Measurements from ENCODE around the gene GNAS-AS1. TPM values are rescaled to one million over a fixed set of nuclear protein-coding genes. Genes with fewer than 3 reads are reported as not detected.

GNAS-AS1 gene
- total and polyA plus RNA-seq, 2 experiments from 2014 or later = 0.98 TPM; not detected in 1

DNA sequence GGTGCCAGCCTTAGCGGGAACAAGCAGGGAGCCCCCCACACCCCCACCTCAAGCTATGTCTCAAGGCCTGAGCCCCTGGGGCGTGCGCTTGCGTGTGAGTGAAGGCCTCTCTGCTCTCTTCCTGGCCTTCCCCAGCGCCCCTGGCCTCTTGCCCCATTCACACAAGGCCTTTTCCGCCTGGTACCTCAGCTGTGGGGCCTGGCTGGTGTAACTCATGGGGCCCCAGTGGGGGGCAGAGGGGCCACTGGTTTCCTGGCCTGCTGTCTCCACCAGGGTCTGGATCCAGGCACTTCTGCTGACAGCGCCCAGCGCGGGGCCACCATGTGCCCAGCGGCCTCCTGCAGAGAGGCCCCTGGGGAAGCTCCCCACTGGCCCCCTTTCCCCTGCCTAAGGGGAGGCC lies 34.7 kb downstream of the GNAS-AS1 start:
- Histone ChIP-seq H3K27ac (no peak overlapping the region), H3K4me1 (ENCODE audit: insufficient read depth) (no peaks in the 10 kb centered on the region), H4K20me1 (ENCODE audit: insufficient read depth, poor library complexity, severe bottlenecking) (no peaks in the 10 kb centered on the region), H3K9me2 (replicated peaks; ENCODE audit: insufficient read depth) (no peaks in the 10 kb centered on the region), H3K4me2 (no peak overlapping the region), H3K9me3 (ENCODE audit: low read depth) (no peaks in the 10 kb centered on the region), H3K36me3 (replicated peaks; ENCODE audit: insufficient read depth, low read depth) (no peaks in the 10 kb centered on the region), H3K27me3 (no peaks in the 10 kb centered on the region), H2AFZ (no peak overlapping the region), H3K79me2 (no peaks in the 10 kb centered on the region), H3K4me3 (no peak overlapping the region)
- TF ChIP-seq EZH2 (IDR thresholded peaks at IDR 0.05; ENCODE audit: borderline replicate concordance) (no peak), CTCF (IDR thresholded peaks at IDR 0.05; ENCODE audit: poor library complexity) (no peak), EZH2phosphoT487 (IDR thresholded peaks at IDR 0.05; ENCODE audit: low read depth, severe bottlenecking, unreplicated experiment) (no peak)
- 98% methylated on average over 9 of the region's 10 CpGs for WGBS (ENCODE audit: low lambda C conversion rate, missing lambda C conversion rate)
- DNase-seq (ENCODE audit: low spot score) = no peak

DNA sequence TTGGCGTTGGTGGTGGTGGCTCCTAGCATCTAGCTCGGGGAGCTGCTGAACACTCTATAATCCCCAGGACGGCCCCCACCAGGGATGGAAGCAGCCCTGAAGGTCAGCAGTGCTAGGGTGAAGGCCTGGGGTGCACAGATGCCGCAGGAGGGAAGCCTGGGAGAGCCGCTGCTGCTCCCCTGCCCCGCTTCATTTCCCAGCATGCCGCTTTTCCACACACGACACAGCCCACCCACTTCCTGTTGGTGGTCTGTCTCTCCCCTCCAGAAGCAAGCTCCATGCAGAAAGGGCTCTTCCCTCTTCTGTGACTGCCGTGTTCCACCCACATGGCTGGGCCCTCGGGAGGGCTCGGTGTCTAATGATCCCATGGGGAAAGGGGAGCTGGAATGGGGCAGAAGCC lies 35.3 kb downstream of the GNAS-AS1 start:
- H3K27me3 ChIP-seq = no peaks in the 10 kb centered on the region
- DNase-seq (ENCODE audit: low spot score) = no peak
- H3K4me1 ChIP-seq (ENCODE audit: insufficient read depth) = no peaks in the 10 kb centered on the region
- no peak overlapping the region for H2AFZ ChIP-seq
- H3K9me2 ChIP-seq (replicated peaks; ENCODE audit: insufficient read depth) = no peaks in the 10 kb centered on the region
- TF ChIP-seq CTCF (IDR thresholded peaks at IDR 0.05; ENCODE audit: poor library complexity) (no peak), EZH2 (IDR thresholded peaks at IDR 0.05; ENCODE audit: borderline replicate concordance) (no peak), EZH2phosphoT487 (IDR thresholded peaks at IDR 0.05; ENCODE audit: low read depth, severe bottlenecking, unreplicated experiment) (no peak)
- no peaks in the 10 kb centered on the region for H4K20me1 ChIP-seq (ENCODE audit: insufficient read depth, poor library complexity, severe bottlenecking)
- no peak overlapping the region for H3K4me2 ChIP-seq
- H3K4me3 ChIP-seq = no peak overlapping the region
- H3K9me3 ChIP-seq (ENCODE audit: low read depth) = no peaks in the 10 kb centered on the region
- H3K36me3 ChIP-seq (replicated peaks; ENCODE audit: insufficient read depth, low read depth) = no peaks in the 10 kb centered on the region
- 88% methylated on average over 11 of the region's 11 CpGs for WGBS (ENCODE audit: low lambda C conversion rate, missing lambda C conversion rate)
- H3K27ac ChIP-seq = no peak overlapping the region
- H3K79me2 ChIP-seq = no peaks in the 10 kb centered on the region

DNA sequence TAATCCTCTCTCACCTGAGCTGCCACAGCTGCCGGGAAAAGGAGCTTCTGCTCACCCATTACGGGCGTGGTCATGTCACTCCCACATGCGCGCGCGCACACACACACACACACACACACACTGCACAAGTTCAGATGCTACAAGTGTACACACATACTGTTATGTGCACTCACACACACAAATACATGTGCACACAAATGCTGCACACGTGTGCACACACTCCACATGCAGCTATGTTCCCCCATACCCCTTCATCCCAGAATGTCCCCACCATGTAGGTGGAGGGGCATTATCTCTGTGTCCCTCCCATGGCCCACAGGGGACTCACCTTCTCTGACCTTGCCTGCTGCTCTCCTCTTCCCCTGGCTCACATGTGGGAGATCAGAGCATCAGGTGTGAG lies 37.3 kb downstream of the GNAS-AS1 start:
- DNase-seq (ENCODE audit: low spot score) = no peak
- no peaks in the 10 kb centered on the region for H3K79me2 ChIP-seq
- H3K27me3 ChIP-seq = no peaks in the 10 kb centered on the region
- no peaks in the 10 kb centered on the region for H3K36me3 ChIP-seq (replicated peaks; ENCODE audit: insufficient read depth, low read depth)
- H3K4me1 ChIP-seq (ENCODE audit: insufficient read depth) = no peaks in the 10 kb centered on the region
- no peak overlapping the region for H3K4me2 ChIP-seq
- no peak for TF ChIP-seq EZH2 (IDR thresholded peaks at IDR 0.05; ENCODE audit: borderline replicate concordance)
- no peak for TF ChIP-seq EZH2phosphoT487 (IDR thresholded peaks at IDR 0.05; ENCODE audit: low read depth, severe bottlenecking, unreplicated experiment)
- no peak for TF ChIP-seq CTCF (IDR thresholded peaks at IDR 0.05; ENCODE audit: poor library complexity)
- no peak overlapping the region for H3K27ac ChIP-seq
- no peaks in the 10 kb centered on the region for H4K20me1 ChIP-seq (ENCODE audit: insufficient read depth, poor library complexity, severe bottlenecking)
- H3K9me2 ChIP-seq (replicated peaks; ENCODE audit: insufficient read depth) = no peaks in the 10 kb centered on the region
- H3K9me3 ChIP-seq (ENCODE audit: low read depth) = no peaks in the 10 kb centered on the region
- no peak overlapping the region for H3K4me3 ChIP-seq
- no peak overlapping the region for H2AFZ ChIP-seq
- WGBS (ENCODE audit: low lambda C conversion rate, missing lambda C conversion rate) = 91% methylated on average over 8 of the region's 8 CpGs

DNA sequence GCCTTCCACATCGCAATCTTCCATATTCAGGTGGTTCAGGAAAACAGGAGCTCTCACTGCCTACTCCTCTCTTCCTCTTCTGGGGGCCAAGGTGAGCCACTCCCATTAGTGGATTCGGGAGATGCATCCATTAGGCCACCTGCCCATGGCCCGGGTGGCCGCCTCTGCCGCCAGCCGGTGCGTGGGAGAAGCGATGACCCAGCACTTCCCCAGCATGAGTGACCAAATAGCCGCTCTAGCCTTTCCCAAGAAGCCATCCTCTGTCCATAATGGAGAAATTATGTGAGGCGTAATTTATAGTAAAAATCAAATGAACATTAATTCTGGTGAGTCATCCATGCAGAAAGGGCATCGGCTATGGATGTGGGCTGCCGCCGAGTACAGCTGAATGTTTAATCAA lies 39.4 kb downstream of the GNAS-AS1 start:
- Histone ChIP-seq H3K27me3 (no peaks in the 10 kb centered on the region), H3K79me2 (no peaks in the 10 kb centered on the region), H2AFZ (no peak overlapping the region), H3K4me1 (ENCODE audit: insufficient read depth) (no peaks in the 10 kb centered on the region), H3K27ac (no peak overlapping the region), H3K4me3 (no peak overlapping the region), H3K4me2 (no peak overlapping the region), H3K9me2 (replicated peaks; ENCODE audit: insufficient read depth) (no peaks in the 10 kb centered on the region), H3K36me3 (replicated peaks; ENCODE audit: insufficient read depth, low read depth) (no peaks in the 10 kb centered on the region), H3K9me3 (ENCODE audit: low read depth) (no peaks in the 10 kb centered on the region), H4K20me1 (ENCODE audit: insufficient read depth, poor library complexity, severe bottlenecking) (no peaks in the 10 kb centered on the region)
- 97% methylated on average over 13 of the region's 13 CpGs for WGBS (ENCODE audit: low lambda C conversion rate, missing lambda C conversion rate)
- no peak for DNase-seq (ENCODE audit: low spot score)
- no peak for TF ChIP-seq CTCF (IDR thresholded peaks at IDR 0.05; ENCODE audit: poor library complexity)
- no peak for TF ChIP-seq EZH2 (IDR thresholded peaks at IDR 0.05; ENCODE audit: borderline replicate concordance)
